GM19043 (cell line): ENCODE results near the gene SYNE1.
"Not testable (repeated sequence)": the region's sequence is repeated elsewhere in the genome, so short reads cannot be mapped to it uniquely, and the experiment has no call there.

Experiments
- ATAC-seq: cut with Tn5 transposase; IDR thresholded peaks from one replicate; pipeline ENCODE4 v1.9.1; 2021; ENCODE audit warnings: low read depth; ENCODE audit not compliant: unreplicated experiment

SYNE1 gene

GRCh38 chr6:152089992-152090391, 547.2 kb downstream of the SYNE1 start:
- ATAC-seq, result no peak

DNA sequence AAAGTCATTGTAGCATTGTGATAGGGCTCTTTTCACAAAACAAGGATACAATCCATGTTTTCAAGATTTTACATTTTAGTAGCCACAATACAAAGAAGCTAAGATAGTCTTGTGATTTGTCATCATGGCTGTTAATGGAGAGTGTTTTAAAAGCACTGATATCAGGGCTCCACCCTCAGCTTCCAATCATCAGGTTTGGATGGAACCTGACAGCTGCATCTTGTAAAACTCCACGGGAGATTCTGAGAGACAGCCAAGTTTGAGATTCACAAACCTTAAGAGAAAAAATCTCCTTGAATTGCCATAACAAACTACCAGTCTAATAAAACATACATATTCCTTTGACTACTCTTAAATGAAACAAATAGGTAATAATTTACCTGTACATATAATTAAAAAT, 549.5 kb downstream of the SYNE1 start:
- no peak for ATAC-seq

GRCh38 chr6:152087096-152087495, 550.1 kb downstream of the SYNE1 start:
- ATAC-seq, result no peak

- ATAC-seq, result no peak
Measured at GRCh38 chr6:152086223-152086873, 550.8 kb downstream of the SYNE1 start.

GRCh38 chr6:152085451-152085921, 551.7 kb downstream of the SYNE1 start:
- ATAC-seq, result no peak

GRCh38 chr6:152078804-152079203, 558.4 kb downstream of the SYNE1 start:
- no peak for ATAC-seq

DNA sequence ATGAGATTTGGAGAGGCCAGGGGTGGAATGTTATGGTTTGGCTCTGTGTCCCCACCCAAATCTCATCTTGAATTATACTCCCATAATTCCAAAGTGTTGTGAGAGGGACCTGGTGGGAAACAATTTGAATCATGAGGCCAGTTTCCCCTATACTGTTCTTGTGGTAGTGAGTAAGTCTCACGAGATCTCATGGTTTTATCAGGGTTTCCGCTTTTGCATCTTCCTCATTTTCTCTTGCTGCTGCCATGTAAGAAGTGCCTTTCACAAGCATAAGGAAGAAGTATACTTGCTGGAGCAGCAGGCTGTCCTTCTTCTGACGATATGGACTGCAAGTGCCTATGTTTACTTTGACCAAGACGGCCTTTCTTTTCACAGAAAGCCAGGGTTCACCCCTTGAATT, 559.2 kb downstream of the SYNE1 start:
- no peak for ATAC-seq

- not testable (repeated sequence) for ATAC-seq
Measured at GRCh38 chr6:152076242-152076641, 560.9 kb downstream of the SYNE1 start.

- ATAC-seq, result no peak
Measured at GRCh38 chr6:152071843-152072242, 565.3 kb downstream of the SYNE1 start.
